ENCODE measurements around the gene NAALADL2. TPM values are rescaled to one million over a fixed set of nuclear protein-coding genes. Genes with fewer than 3 reads are reported as not detected.

NAALADL2 gene
- total RNA-seq, 2 donors from 2014 or later: 8.5 to 24.3 TPM

DNA sequence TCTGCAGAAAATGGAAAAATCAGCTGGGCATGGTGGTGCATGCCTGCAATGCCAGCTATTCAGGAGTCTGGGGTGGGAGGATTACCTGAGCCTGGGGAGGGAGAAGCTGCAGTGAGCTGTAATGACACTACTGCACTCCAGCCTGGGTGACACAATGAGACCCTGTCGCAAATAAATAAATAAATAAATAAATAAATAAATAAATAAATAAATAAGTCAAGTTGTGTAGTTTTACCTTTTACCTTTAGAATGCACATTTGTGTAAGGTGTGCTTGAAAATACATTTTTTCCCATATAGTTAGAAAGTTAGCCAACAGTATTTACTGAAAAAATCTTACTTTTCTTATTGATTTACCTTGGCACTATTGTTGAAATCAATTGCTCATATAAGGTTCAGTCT is 515.6 kb downstream of the NAALADL2 start:
- intact Hi-C loops (cut with DNase I): no loop called here
- H3K9ac ChIP-seq (ENCODE audit: low read depth in 2 of 2, low read length in 2 of 2): no peak overlapping the region
- TF ChIP-seq, protein P1, sequence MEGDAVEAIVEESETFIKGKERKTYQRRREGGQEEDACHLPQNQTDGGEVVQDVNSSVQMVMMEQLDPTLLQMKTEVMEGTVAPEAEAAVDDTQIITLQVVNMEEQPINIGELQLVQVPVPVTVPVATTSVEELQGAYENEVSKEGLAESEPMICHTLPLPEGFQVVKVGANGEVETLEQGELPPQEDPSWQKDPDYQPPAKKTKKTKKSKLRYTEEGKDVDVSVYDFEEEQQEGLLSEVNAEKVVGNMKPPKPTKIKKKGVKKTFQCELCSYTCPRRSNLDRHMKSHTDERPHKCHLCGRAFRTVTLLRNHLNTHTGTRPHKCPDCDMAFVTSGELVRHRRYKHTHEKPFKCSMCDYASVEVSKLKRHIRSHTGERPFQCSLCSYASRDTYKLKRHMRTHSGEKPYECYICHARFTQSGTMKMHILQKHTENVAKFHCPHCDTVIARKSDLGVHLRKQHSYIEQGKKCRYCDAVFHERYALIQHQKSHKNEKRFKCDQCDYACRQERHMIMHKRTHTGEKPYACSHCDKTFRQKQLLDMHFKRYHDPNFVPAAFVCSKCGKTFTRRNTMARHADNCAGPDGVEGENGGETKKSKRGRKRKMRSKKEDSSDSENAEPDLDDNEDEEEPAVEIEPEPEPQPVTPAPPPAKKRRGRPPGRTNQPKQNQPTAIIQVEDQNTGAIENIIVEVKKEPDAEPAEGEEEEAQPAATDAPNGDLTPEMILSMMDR (IDR thresholded peaks at IDR 0.05): no peak

DNA sequence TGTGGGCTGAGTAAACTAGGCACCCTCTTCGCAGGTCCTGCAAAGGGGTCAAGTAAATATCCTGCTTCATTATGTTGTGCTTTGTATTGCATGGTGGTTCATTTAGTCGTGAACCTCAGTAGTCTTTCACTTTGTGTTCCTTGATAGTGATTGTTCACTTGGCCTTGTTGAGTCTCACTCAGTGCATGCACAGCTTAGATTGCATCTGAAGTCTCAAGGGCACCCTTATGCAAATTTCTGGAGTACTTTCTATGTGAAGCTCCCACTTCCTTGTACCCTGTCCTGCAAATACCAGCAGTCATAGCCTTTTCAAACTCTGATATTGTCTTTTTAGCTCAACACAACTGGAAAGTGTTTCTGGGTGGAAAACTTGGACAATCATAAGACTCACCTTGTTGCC is 519.2 kb downstream of the NAALADL2 start:
- Histone ChIP-seq H3K4me3 (no peak overlapping the region), H3K9ac (ENCODE audit: low read depth in 2 of 2, low read length in 2 of 2) (no peak overlapping the region), H3K36me3 (no peaks in the 10 kb centered on the region), H3K27me3 (no peaks in the 10 kb centered on the region), H3K4me1 (no peaks in the 10 kb centered on the region), H3K9me3 (no peaks in the 10 kb centered on the region), H3K27ac (no peak overlapping the region)
- intact Hi-C loops (cut with DNase I): no loop called here
- TF ChIP-seq, protein P1 (IDR thresholded peaks at IDR 0.05): no peak
- no peak for DNase-seq

More for the DNA sequence above, 515.6 kb downstream of the NAALADL2 start:
- Histone ChIP-seq H3K4me1 (no peaks in the 10 kb centered on the region), H3K27ac (no peak overlapping the region), H3K4me3 (no peak overlapping the region), H3K9me3 (no peaks in the 10 kb centered on the region), H3K27me3 (no peaks in the 10 kb centered on the region), H3K36me3 (no peaks in the 10 kb centered on the region)
- no peak for DNase-seq

DNA sequence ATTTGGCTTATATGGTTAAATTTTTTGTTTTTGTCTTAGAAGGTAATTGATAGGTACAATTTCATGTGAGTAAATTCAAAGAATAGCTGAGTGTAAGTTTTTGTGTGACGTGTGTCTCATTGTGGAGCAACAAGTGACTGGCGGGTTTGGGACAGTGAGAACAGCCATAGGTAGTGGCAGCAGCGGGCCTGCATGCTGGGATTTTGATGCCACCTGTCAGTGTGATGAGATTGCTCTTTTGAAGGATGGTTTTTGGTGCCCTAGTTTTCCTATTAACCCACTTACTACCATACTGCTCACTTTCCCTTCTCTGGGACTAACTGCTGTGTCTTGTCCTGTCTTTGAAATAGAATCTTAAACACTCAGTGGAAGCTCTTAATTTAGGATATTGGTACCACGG is 522.6 kb downstream of the NAALADL2 start:
- intact Hi-C loops (cut with DNase I): no loop called here

DNA sequence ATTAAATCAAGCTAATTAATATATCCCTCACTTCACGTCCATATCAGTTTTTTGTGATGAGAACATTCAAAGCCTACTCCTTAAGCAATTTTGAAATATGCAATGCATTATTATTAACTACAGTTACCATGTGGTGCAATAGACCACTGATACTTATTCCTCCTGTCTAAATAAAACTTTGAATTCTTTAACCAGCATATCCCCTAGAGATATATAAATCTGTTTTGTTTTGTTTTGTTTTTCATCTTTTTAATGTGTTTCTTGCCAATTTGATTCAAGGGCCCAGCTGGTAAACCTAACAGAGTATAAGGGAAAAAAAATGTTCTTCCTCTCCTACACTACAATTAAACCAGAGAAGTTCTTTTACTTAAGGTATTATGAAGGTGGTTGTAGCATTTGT is 524.2 kb downstream of the NAALADL2 start:
- no peaks in the 10 kb centered on the region for H3K27me3 ChIP-seq
- H3K9me3 ChIP-seq: no peaks in the 10 kb centered on the region
- H3K4me1 ChIP-seq: no peaks in the 10 kb centered on the region
- no peak overlapping the region for H3K9ac ChIP-seq (ENCODE audit: low read depth in 2 of 2, low read length in 2 of 2)
- H3K27ac ChIP-seq: no peak overlapping the region
- intact Hi-C loops (cut with DNase I): no loop called here
- TF ChIP-seq, protein P1 (IDR thresholded peaks at IDR 0.05): no peak
- H3K4me3 ChIP-seq: no peak overlapping the region
- no peak for DNase-seq
- no peaks in the 10 kb centered on the region for H3K36me3 ChIP-seq

More for the DNA sequence above, 522.6 kb downstream of the NAALADL2 start:
- no peak for DNase-seq
- Histone ChIP-seq H3K36me3 (no peaks in the 10 kb centered on the region), H3K27me3 (no peaks in the 10 kb centered on the region), H3K27ac (no peak overlapping the region), H3K4me3 (no peak overlapping the region), H3K9me3 (no peaks in the 10 kb centered on the region), H3K9ac (ENCODE audit: low read depth in 2 of 2, low read length in 2 of 2) (no peak overlapping the region), H3K4me1 (no peaks in the 10 kb centered on the region)
- TF ChIP-seq, protein P1 (IDR thresholded peaks at IDR 0.05): no peak

DNA sequence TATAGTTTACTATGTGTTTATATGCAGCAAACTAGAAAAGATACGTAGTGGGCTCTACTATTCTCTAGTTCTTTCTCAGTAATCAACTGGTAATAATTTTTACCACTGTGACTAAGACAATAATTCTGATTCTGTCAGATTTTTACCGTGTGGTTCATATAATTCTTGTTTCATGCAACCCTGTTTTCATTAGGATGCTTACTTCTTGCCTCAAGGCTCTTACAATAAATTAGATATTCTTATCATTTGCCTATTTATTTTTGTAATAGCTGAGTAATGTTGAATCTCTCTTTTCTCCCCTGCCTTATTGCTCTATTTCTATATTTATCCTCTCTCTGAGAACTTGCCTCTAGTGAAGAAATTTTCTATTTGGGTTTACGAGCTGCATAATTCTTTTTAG is 524.7 kb downstream of the NAALADL2 start:
- Histone ChIP-seq H3K4me3 (no peak overlapping the region), H3K4me1 (no peaks in the 10 kb centered on the region), H3K9me3 (no peaks in the 10 kb centered on the region), H3K36me3 (no peaks in the 10 kb centered on the region), H3K9ac (ENCODE audit: low read depth in 2 of 2, low read length in 2 of 2) (no peak overlapping the region), H3K27ac (no peak overlapping the region), H3K27me3 (no peaks in the 10 kb centered on the region)
- TF ChIP-seq, protein P1 (IDR thresholded peaks at IDR 0.05): no peak
- no peak for DNase-seq
- intact Hi-C loops (cut with DNase I): no loop called here

DNA sequence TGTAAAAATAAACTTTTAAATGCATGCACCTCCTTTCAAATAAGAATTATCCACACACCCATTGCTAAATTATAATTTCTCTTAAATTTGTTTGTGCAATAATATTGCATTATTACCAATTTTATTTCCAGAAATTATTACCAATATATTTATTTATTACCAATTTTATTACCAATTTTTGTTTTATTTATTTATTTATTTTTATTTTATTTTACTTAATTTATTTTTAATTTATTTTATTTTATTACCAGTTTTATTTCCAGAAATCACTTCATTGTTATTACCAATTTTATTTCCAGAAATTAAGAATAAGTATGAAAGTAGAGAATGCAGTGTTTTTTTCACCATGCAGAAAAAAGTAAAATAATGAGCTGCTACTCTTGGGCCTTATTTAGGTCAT is 525.4 kb downstream of the NAALADL2 start:
- Histone ChIP-seq H3K27ac (no peak overlapping the region), H3K27me3 (no peaks in the 10 kb centered on the region), H3K4me3 (no peak overlapping the region), H3K9me3 (no peaks in the 10 kb centered on the region), H3K4me1 (no peaks in the 10 kb centered on the region), H3K9ac (ENCODE audit: low read depth in 2 of 2, low read length in 2 of 2) (no peak overlapping the region), H3K36me3 (no peaks in the 10 kb centered on the region)
- TF ChIP-seq, protein P1 (IDR thresholded peaks at IDR 0.05): no peak
- intact Hi-C loops (cut with DNase I): no loop called here
- DNase-seq: no peak
